GM12875 (cell line): ENCODE measurements around the gene SEMA4A.
"Not testable (repeated sequence)": the region's sequence is repeated elsewhere in the genome, so short reads cannot be mapped to it uniquely, and the experiment has no call there.

Source experiments
- H3K4me3 ChIP-seq: one replicate; pipeline ENCODE4 v1.5.1; 2011; ENCODE audit warnings: low read depth, low read length, control low read depth
- CTCF ChIP-seq: IDR thresholded peaks from 2 replicates; pipeline ENCODE4 v1.5.1; 2011; ENCODE audit warnings: low read depth, mild to moderate bottlenecking, control low read depth, inconsistent platforms, low read length, moderate library complexity, borderline replicate concordance; ENCODE audit not compliant: insufficient read depth

SEMA4A gene

GRCh38 chr1:156121457-156121856, 31.9 kb upstream of the SEMA4A start:
- no peak for TF ChIP-seq CTCF
- H3K4me3 ChIP-seq = no peak overlapping the region

GRCh38 chr1:156122086-156122485, 31.3 kb upstream of the SEMA4A start:
- no peak overlapping the region for H3K4me3 ChIP-seq
- no peak for TF ChIP-seq CTCF

GRCh38 chr1:156122519-156123355, 30.6 kb upstream of the SEMA4A start:
- no peak overlapping the region for H3K4me3 ChIP-seq
- no peak for TF ChIP-seq CTCF

- no peak overlapping the region for H3K4me3 ChIP-seq
- TF ChIP-seq CTCF = 0 out of 2 replicates have a peak, but pooled peaks have one; percentile 5
Measured at GRCh38 chr1:156123356-156124196, 29.8 kb upstream of the SEMA4A start.

- H3K4me3 ChIP-seq = no peak overlapping the region
Measured at GRCh38 chr1:156124557-156125483, 28.6 kb upstream of the SEMA4A start.

GRCh38 chr1:156125544-156125943, 27.8 kb upstream of the SEMA4A start:
- not testable (repeated sequence) for H3K4me3 ChIP-seq

More at GRCh38 chr1:156124557-156125483, 28.6 kb upstream of the SEMA4A start:
- TF ChIP-seq CTCF = no peak
